ENCODE results near the gene HDAC9.

The HDAC9 gene

DNA sequence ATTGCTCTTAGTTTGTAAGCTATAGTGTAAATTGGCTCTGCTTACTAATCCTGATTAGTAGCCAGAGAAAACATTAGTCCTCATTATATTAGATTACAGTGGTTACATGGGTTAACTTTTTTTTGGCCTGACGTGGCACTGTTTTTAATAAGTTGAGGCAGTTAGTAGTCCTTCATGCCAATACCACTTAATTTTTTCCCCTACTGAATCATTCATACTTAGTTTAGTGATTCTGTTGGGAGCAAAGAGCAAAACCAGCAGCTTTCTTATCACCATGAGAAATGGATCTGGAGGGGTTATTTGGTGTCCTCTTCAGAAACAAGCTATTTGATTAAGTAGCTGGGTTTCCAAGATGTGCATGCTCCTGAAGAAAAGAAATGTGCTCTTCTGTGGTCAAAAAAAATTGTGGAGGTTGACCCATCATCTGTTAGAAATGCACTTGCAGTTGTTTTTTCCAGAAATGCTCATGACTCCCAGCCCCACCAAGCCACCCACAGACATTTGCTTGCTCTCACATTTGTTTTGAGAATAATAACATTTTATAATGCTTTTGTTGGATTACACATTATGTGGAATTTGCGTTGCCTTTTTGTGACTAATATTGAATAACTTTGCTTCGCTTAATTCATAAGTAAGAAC, 258.5 kb downstream of the HDAC9 start:
- intact Hi-C loops (cut with DNase I), result no loop called here

GRCh38 chr7:18754766-18755165, 259.2 kb downstream of the HDAC9 start:
- no peak for DNase-seq
- intact Hi-C loops (cut with DNase I), result no loop called here

More for the DNA sequence above, 258.5 kb downstream of the HDAC9 start:
- no peak for DNase-seq

DNA sequence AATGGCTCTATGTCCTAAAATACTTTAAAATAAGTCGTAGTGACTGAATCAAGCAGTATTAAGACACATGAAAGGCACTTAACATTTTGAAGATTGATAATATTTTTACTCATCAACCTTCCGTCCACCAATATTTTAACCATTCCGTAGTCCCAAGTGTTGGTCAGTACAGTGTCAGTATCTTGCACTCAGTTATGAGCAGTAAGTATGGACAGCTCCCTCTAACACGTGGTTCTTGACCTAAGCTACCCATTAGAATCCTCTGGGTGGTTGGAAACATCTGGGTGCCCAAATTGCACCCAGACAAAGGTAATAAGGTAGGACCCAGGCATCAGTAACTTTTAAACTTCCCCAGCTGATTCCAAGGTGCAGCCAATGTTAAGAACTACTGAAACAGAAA, 260.2 kb downstream of the HDAC9 start:
- DNase-seq, result no peak
- intact Hi-C loops (cut with DNase I), result no loop called here

GRCh38 chr7:18756378-18757050, 261.0 kb downstream of the HDAC9 start:
- intact Hi-C loops (cut with DNase I), result no loop called here
- no peak for DNase-seq

- no peak for DNase-seq
- intact Hi-C loops (cut with DNase I), result no loop called here
Measured at GRCh38 chr7:18760046-18760445, 264.5 kb downstream of the HDAC9 start.

- no peak for DNase-seq
- intact Hi-C loops (cut with DNase I), result no loop called here
Measured at GRCh38 chr7:18760631-18761445, 265.3 kb downstream of the HDAC9 start.

- no peak for DNase-seq
- intact Hi-C loops (cut with DNase I), result no loop called here
Measured at GRCh38 chr7:18762189-18762588, 266.6 kb downstream of the HDAC9 start.

DNA sequence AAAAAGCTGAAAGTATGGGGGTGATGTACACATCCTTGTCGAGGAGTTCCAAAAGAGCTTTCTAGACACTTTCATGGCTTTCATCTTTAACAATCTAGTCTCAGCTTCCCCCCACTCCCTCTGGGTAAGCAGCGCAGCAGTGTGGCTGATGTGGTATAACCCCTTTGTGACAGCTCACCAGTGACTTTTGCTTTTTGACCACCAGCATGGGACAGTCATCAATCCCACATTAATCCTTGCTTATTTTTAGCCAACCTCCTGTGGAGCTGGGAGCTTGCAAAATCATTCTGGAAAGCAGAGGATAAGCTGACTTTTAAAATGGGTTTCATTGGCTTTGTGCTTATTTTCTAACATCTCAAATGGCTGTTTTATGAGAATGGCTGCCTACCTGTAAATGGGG, 272.7 kb downstream of the HDAC9 start:
- no peak for DNase-seq

DNA sequence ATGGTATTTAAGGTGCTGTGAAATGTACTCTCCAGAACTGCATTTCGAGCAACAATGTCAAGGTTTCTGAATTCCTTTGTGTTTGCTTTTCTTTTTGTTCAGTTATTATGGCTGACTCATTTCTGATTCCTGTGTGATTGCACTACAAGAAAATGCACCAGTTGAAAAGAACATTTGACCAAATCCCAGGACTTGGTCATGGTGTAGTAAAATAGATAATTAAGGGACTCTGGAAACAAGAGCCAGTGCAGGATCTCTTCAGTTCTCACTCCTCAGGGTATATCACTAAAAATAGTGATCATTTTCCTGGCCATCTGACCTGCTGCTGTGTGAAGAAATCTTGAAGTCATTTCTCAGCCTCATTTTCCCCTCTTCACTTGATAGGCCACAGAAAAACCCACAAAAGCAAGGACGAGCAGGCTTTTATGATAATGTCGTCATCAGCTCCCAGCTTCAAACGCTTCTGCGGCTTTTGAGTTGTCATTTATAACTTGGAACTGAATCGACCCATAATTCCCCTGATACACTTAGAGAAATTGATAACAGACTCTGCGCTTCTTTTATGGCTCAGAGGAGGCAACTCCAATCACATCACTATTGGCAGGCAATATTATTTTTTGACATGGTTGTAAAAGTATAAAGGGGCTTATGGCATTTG, 274.7 kb downstream of the HDAC9 start:
- intact Hi-C loops (cut with DNase I), result no loop called here
- no peak for DNase-seq

More for the DNA sequence above, 272.7 kb downstream of the HDAC9 start:
- intact Hi-C loops (cut with DNase I), result no loop called here

GRCh38 chr7:18770822-18771221, 275.3 kb downstream of the HDAC9 start:
- intact Hi-C loops (cut with DNase I), result no loop called here
- no peak for DNase-seq

- DNase-seq, result no peak
- intact Hi-C loops (cut with DNase I), result no loop called here
Measured at GRCh38 chr7:18771834-18772566, 276.5 kb downstream of the HDAC9 start.

- DNase-seq, result no peak
- intact Hi-C loops (cut with DNase I), result no loop called here
Measured at GRCh38 chr7:18772567-18772965, 277.0 kb downstream of the HDAC9 start.

DNA sequence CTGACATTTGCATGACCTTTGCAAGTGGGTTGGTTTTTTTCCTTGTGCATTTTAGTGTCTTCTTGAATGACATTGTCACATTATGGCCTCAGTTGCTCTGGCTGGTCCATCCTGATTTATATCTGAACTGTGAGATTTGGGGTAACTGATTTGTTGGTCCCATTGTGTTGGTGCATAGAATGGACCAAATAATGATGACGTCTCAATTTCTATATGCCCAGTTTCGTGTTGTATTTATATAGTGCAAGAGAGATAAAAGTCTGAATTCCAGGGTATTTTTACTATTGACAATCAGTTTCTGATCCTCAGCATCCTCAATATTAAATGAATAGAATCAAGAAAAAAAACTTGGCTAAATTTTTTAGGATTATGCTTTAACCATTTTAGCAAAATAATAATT, 281.8 kb downstream of the HDAC9 start:
- DNase-seq, result no peak
- intact Hi-C loops (cut with DNase I), result no loop called here

DNA sequence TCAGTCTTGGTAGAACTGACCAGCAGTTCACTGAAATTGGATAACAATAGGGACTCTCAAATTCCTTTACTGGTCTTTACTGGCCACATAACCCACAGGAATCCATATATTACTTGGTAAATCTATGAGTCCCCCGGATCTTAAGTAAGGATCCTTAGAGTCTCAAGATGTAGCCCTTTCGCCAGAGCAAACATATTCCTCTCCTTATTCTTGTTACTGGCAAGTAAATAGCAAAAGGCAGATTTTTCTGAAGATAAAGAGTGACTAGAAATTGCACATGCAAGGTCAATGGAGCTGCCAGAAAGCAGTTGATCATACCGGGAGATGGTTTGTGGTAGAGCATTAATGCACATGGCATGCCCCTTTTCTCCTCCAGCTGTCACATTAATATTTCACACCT, 283.0 kb downstream of the HDAC9 start:
- DNase-seq, result no peak
- intact Hi-C loops (cut with DNase I), result no loop called here

DNA sequence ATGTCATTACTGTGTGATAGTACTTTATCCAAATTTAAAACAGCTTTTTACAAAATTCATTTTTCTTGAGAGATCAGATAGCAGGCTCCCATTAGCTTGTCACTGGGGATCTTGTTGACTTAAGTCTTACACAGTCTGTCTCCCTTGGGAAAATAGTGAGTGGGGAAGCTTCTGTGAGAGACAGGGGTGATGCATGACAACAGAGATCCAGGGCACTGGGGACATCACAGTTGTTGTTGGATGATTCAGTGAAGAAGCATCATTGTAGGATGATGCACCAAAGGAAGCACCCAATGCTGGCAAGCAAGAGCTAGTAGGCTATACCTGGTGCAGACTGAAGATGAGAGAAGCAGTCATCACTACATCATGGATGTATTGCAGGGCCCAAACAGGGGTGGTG, 284.7 kb downstream of the HDAC9 start:
- intact Hi-C loops (cut with DNase I), result no loop called here
- DNase-seq, result no peak

DNA sequence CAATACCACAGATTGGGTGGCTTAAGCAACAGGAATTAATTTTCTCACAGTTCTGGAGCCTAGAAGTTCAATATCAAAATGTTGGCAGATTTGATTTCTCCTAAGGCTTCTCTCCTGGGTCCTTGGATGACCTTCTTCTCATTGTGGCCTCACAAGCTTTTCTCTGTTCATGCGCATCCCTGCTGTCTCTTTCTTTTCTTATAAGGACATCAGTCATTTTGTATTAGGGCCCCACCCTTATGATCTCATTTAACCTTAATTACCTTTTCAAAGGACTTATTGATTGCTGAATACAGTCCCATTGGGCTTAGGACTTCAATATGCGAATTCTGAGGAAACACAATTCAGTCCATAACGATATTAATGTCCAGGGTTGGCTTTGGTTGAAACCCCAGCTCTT, 285.4 kb downstream of the HDAC9 start:
- intact Hi-C loops (cut with DNase I), result no loop called here
- DNase-seq, result no peak

DNA sequence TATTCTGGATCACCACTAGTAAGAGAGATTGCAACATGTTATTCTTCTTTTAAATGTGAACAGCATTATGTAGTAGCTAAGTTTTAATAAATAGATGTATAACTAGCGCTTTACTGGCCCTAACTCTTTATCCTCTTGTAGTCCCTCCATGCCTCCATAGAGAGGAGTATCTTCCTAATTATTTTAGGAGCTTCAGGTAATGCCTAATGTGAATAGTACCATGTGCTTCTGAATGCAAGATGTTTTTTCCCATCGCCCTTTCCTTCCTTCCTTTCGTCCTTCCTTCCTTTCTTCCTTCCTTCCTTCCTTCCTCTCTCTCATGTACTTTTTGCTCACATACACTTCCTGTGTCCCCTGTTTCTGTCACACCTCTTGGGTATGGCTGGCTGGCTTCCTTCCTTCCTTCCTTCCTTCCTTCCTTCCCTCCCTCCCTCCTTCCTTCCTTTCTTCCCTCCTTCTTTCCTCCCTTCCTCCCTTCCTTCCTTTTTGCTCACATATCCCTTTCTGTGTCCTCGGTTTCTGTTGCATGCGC, 290.7 kb downstream of the HDAC9 start:
- DNase-seq, result no peak
- intact Hi-C loops (cut with DNase I), result no loop called here

DNA sequence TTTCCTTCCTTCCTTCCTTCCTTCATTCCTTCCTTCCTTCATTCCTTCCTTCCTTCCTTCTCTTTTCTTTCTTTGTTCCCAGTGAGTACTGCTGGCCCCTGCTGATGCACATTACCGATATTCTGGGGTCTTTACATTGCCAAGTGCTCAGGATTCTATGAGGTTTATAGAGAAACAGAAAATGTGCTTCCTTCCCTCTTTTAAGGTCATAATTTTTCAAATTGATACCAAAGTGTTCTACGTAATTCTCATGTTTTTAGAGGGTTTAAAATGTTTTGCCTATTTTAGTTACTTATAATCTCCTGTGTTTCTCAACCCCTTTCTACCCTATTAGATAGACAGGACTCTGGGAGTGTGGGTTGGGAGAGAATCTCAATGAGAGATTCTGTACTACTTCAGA, 291.2 kb downstream of the HDAC9 start:
- intact Hi-C loops (cut with DNase I), result no loop called here
- peak in 2 of 42 donors; percentile 37 to 39 for DNase-seq

- intact Hi-C loops (cut with DNase I), result no loop called here
- DNase-seq, result peak in 1 of 42 donors; percentile 11
Measured at GRCh38 chr7:18788026-18788425, 292.5 kb downstream of the HDAC9 start.
